Frontal cortex (tissue), 4 donors: Measurements from ENCODE around the gene ZC2HC1C. TPM values are rescaled to one million over a fixed set of nuclear protein-coding genes. Genes with fewer than 3 reads are reported as not detected.
A peak's percentile ranks its signal among the peaks of the same experiment; 100 is the strongest.

Experiments used
- DNase-seq, 2 donors: peaks; one replicate each; pipeline ENCODE4 v3.0.0; 2012; ENCODE audit warnings: low spot score in 2 of 2
- FAIRE-seq: peaks from 2 replicates; lab custom pipeline; 2012; peaks lifted over from hg19 to GRCh38; lab: Jason Lieb, UNC
- total RNA-seq: library from RNA; depleted of rRNA; stranded (reverse); fragments of >200 nt; gene quantifications from one replicate; pipeline ENCODE4 v1.2.3, GENCODE V29; 2014
- donor health status: control.
- donor health status: control.
- donor health status: control.

The ZC2HC1C gene
- total RNA-seq, 1 donor from 2014 or later, result 2.4 TPM

DNA sequence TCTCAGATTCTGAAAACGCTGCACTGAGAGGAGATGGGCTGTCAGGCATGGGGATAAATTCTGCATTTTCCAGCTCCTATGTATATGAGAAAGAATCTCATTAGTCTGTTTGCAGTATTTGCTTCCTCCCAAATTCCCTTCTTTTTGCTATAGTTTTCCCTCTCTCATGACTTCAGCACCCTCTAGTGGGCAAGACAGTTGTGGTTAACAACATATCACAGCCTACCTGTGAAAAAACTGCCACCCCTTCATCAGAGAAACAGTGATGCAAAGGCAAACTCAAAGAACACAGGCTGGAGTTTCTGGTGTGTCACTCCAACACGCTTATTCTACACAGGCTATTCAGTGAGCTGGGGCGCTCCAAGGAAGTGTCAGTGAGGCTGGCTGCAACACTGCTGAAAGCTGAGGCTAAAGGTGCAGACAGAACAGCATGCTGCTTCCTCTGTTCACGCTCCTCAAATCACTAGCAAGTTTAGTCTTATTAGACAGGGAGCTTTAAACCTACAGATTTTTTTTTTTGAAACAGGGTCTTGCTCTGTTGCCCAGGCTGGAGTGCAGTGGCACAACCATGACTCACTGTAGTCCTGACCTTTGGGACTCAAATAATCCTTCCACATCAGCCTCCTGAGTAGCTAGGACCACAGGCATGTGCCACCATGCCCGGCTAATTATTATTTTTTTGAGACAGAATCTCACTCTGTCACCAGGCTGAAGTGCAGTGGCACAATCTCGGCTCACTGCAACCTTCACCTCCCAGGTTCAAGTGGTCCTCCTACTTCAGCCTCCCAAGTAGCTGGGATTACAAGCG is 19.3 kb downstream of the ZC2HC1C start:
- DNase-seq (peak in 1 of 2 donors; percentile 49), FAIRE-seq (no peak)

DNA sequence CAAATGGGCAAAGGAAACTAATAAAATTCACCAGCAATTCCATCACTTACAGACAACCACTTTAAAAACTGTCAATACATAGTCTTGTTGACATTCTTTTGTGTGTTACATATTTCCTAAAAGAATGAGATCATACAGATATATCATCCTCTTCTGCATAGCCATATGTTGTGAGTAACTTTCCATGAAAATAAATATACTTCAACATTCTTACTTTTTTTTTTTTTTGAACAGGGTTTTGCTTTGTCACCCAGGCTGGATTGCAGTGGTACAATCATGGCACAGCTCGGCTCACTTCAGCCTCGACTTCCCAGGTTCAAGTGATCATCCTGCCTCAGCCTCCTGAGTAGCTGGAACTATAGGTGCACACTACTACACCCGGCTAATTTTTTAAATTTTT is 20.9 kb downstream of the ZC2HC1C start:
- FAIRE-seq (no peak), DNase-seq (no peak)

DNA sequence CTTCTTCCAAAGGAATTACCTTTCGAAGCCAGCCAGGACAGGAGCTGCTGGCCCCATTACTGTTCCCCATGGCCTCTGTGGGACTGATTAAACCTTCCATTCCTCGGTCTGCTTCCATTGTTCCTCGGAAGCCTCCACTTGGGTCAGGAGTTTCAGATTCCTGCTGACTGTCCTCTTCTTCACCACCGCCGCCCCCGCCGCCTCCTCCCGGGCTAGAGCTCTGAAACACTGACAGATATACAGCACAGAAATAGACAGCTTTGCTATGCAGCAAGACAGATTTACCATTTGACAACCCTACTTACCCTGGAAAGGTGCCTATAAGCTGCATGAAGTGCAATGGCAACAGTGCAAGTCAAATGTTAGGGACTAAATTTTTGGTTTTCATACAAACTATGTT is 21.8 kb downstream of the ZC2HC1C start:
- no peak for FAIRE-seq
- no peak for DNase-seq

DNA sequence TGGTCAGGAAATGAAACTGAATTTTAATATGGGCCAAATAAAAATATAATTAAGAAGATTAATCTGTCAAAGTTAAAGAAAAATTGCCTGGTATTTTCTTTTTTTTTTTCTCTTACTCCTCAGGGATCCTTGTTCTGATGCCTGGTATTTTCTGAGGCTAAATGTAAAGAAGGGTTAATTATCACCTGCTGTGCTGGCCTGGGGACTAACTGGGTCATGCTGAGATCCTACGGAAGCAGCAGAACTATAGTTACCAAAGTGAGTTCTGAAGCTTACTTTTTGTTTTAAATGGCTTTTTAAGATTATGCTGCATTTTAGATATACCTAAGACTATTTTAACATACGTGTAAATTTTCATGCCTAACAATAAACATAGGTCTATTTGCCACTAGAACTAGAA is 23.3 kb downstream of the ZC2HC1C start:
- DNase-seq (no peak), FAIRE-seq (no peak)

DNA sequence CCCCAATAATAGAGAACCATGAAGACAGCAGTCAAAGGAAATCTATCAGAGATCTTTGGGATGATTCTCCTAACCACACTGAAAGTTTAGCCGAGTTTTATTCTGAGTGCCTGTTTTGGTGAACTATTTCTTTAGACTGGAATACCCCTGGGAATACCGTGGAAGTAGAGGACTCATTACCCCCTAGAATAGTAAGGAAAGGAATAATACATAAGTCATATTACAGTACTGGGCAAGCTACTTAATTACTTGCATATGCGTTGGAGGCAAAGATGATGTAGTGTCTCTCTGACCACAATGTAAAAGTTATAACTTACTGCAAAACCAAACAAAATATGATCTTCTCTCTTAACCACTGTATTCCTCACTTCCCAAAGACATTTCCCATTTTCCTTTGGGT is 25.5 kb downstream of the ZC2HC1C start:
- FAIRE-seq (no peak), DNase-seq (no peak)

DNA sequence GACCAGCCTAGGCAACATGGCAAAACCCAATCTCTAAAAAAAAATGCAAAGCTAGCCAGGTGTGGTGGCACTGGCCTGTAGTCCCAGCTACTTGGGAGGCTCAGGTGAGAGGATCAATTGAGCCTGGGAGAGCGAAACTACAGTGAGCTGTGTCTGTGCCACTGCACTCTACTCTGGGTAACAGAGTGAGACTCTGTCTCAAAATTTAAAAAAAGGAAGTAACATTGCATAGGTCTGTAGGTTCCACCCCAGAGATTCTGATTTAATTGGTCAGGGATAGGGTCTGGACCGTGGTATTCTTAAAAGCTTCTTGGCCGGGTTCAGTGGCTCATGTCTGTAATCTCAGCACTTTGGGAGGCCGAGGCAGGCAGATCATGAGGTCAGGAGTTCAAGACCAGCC is 26.2 kb downstream of the ZC2HC1C start:
- no peak for DNase-seq
- no peak for FAIRE-seq

DNA sequence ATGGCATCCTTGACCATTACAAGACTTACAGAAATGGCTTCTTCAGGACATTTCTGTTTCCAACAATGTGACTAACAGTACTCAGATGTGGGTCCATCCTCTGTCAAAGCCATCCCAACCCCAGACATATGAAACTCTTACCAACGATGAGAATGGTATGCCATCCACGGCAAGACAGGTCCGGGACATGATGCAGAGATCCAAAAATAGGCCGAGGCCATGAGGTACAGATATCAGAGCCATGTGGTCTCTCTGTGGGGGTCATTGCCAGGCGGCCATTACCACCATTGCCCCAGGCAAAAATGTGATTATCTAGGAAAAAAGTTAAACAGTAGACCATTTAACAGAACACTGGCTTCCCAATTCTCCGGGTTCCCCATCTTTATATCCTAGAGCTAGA is 27.5 kb downstream of the ZC2HC1C start:
- DNase-seq (no peak), FAIRE-seq (no peak)

DNA sequence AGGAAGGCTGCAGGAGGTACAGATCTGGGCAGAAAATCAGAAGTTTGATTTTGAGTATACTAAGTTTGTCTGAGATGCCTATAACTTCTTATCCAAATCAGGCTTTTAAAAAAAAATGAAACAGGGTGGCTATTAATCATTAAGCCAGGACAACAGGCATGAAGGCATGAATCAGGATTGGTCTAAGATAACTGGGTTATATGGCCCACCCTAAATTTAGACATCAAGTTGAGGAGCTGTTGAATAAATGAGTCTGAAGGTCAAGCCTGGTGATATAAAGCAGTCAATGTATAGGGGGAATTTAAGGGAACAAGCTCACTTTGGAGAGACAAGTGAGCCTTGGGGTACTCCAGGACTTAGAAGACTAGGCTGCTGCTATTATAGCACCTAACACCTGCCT is 28.8 kb downstream of the ZC2HC1C start:
- DNase-seq (no peak), FAIRE-seq (no peak)

DNA sequence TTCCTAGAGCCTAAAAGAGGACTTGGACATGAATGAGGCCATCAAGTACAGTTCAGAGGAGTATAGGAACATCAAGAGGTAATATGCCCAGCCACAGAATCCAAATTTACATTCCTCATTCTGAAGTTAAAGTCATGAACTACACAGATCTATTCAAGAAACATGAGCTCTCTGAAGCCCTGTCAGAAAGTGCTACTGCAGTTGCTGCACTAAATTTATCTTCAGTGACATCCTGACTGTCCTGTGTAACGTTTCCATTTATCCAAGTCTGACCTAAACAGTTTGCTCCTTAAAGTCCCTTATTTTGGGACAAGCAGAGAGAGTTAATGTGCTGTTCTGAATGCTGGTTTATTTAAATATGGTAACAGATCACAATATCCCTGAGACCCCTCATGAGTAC is 29.2 kb downstream of the ZC2HC1C start:
- FAIRE-seq (no peak), DNase-seq (no peak)

DNA sequence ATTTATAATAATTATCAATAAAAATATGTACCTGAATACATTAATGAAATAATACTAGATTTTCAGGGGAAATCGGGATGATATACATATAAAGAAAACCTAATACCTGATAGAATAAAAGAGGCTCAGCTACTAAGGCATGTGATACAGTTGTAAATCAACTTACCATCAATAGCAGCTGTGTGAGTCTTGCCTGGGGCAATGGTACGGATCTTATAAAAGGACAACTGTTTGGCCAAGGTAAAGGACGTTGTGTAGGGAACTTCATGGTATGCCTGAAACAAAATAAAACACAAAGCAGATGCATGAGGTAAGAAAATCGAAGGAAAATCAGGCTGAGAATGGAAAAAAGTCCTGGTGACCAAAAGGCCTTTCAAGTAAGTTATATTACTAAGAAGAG is 32.0 kb downstream of the ZC2HC1C start:
- no peak for FAIRE-seq
- no peak for DNase-seq

DNA sequence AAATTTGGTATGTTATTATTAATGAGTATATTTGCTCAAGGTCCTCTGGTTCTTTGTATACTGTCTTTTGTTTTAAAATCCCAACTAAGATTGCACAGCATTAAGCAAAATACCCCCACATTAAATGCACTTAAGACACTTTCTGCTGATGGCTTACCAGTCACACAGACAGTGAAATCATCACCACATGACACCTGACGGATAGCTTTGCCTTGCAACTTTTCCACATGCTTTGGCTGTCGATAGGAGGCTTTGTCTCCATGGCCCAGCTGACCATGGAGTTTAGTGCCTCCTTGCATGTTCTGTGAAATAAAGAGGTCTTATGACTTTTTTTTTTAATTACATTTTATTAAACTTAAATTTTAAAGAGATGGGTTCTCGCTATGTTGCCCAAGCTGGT is 37.7 kb downstream of the ZC2HC1C start:
- FAIRE-seq (no peak), DNase-seq (no peak)

DNA sequence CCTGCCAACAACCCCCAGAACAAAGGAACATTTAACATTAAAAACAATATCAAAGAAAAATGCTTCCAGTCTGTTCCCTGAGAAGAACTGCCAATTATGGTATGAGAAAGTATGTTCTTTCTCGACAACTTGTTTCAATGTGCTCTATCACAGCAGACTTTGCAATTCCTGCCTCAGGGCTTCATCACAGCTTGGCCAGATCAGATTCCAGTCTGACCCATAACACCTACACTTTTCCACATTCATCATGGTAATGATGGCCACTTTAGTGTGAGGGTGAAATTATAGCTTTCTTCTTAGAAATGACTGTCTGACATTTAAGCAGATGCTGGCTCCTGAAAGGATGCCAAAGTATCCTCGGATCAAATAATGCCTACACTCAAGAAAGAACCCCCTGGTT is 40.4 kb downstream of the ZC2HC1C start:
- DNase-seq, result no peak

DNA sequence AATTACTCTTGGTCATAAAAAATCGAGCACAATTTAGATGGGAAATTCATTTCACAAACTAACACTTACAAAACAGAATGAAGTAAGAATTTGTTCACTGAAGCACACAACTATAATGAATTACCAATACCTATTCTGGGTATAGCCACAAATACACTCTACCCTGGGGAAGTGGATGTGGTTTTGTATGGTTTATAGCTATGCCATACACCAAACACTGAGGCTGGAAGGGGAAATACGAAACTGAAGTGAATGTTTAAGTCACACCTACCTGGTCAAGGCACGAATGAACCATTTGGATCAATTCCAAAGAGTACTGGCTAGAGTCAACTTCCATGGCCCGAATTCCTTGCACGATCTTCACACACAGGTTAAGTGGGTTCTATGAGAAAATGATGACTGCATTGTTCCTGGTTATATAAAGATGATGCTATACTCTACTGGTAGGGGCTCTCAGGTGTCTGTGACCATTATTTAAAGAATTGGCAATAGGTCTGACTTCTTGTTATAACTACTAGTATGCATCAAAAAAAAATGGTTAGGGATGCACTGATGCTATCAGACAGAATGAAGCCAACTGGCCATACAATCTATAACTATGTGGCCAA is 44.6 kb downstream of the ZC2HC1C start:
- DNase-seq (no peak), FAIRE-seq (no peak)

More for the DNA sequence above, 40.4 kb downstream of the ZC2HC1C start:
- FAIRE-seq, result no peak

DNA sequence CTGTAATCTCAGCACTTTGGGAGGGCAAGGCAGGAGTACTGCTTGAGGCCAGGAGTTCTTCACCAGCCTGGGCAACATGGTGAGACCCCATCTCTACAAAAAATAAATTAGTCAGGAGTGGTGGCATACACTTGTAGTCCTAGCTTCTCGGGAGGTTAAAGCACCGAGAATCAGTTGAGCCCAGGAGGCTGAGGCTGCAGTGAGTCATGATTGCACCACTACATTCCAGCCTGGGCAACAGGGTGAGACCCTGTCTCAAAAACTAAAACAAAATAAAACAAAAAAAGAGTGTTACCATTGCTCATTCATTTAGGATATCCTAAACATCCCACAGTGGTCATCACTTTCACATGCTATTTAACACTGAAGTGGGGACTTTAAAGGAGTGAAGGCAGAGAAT is 49.6 kb downstream of the ZC2HC1C start:
- DNase-seq (no peak), FAIRE-seq (no peak)

DNA sequence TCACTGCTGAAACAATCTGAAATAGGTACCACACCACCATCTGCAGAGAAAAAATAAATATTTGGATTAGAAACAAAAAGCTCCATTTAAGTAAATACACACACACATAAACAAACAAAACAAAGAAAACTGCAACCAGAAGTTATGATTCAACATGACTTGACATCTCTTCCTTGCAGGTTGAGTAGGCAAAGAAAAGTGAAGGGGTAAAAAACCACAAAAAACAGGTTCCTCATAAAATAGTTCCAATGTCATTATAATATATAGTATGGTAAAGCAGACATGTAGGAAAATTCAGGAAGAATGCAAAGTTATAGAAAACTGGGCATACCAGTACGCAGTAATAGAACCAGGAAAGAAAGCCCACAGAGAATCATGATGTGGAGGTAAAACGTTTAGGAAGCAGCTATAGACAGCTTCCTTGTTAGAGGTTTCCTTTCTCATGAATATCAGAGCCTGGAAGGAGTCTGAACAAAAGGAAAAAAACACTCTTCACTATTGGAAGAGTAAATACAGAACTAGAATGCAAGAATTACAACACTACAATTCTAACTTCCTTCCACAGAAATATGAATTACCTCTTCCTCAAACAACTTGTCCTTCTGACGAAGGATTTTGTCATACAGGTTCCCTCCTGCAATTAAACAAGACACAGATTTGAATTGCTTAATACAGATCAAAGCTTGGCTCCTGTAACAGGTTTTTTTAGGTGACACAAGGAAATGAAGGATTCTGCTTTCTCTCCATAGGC is 51.3 kb downstream of the ZC2HC1C start:
- FAIRE-seq (no peak), DNase-seq (no peak)

DNA sequence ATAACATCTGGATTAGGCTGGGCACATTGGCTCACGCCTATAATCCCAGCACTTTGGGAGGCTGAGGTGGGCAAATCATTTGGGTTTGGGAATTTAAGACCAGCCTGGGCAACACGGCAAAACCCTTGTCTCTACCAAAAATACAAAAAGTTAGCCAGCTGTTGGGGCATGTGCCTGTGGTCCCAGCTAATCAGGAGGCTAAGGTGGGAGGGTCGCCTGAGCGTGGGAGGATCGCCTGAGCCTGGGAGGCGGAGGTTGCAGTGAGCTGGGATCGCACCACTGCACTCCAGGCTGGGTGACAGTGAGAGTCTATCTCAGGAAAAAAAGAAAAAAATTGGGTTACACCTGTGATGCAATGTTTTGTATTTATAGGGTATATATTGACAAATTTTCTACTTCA is 52.1 kb downstream of the ZC2HC1C start:
- DNase-seq (no peak), FAIRE-seq (no peak)

DNA sequence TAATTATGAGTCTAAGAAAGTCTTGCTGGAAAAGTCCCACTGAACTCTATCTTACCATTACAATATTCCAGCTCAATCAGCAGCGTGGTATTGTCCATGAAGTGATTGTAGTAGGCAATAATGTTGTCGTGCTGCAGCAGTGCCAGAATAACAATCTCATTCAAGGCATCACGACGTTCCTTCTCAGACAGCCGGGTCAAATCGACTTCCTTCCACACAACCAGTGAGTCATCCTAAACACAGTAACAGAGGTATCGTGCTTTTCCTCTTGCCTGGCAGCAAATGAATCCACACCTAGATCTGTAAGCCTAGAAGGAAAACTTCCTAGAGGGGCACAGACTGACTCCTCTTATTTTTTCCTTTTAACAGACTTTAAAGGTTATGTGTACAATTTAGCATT is 54.5 kb downstream of the ZC2HC1C start:
- FAIRE-seq, result no peak
- DNase-seq, result peak in 1 of 2 donors; percentile 31

DNA sequence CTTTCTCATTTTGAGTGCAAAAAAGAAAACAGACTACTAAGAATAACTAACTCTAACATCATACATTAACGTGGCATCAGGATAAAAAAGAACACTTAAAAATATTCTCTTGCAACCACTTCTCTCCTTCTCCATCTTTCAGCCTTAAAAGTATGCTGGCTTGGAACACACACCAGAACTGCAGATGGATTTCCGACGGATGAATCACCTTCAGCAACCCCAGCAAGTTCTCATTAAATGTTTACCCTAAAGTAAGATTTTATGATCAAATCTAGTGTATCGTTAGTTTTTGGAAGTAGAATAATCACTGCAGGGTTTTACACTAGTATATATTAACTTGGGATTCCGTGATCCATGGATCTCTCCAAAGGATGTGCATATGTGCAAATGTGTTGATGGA is 56.2 kb downstream of the ZC2HC1C start:
- no peak for FAIRE-seq

DNA sequence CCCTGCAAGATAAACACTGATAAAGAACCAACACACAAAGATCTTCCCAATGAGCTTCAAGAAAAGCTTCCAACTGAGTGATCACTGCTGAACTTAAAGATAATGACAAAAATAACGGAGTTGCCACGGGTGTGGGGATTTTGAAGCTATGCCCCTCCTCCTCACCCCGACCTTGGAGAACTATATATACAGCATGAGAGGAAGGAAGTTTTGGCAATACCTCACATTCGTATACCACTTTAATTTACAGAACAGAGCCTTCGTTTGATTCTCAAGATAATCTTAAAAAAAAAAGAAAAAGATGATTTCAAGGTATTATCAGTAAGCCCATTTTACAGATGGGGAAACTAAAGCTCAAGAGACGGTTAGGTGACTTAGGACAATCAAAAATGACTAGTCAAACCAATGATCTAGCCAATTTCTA is 56.7 kb downstream of the ZC2HC1C start:
- FAIRE-seq (no peak), DNase-seq (no peak)

More for the DNA sequence above, 56.2 kb downstream of the ZC2HC1C start:
- DNase-seq, result no peak

DNA sequence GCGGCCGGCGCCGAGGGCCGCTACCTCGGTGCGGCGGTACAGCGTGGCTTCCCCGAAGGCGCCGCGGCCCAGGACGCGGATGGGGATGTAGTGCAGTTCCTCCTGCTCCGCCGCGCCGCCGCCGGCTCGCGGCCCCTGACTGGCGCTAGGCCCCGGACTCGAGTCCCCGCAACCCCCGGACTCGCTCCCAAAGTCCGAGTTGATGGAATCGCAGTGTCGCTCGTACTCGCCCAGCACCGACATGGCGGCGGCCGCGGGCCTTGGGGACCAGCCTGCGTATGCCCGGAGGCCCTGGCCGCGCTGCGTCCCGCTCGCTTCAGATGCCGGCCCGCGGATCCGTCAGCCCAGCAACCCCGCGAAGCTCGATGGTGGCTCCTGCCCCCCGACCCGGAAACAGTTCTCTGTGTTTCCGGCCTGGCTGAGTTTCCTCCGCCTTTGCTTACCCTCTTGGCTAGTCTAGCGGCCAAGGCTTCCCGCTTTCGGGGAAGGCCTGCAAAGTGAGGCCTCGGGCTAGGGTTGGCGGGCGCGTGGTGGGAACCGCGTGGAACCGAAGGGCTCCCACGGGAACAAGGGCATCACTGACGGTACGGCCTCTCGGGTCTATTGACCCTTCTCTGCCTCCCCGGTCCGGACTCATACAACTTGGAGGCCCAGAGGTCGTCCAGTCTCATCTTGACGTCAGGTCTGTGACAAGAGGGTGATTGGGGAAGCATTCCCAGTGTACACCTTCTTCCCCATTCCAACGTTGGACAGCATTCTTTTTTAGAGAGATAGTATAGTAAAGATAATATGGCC is 57.4 kb downstream of the ZC2HC1C start, which contains the start of gene NEK9:
Gene NEK9, minus strand, starts transcription at position 370 of the 795 bp plus-strand sequence. Its CDS starts 127 bp downstream, at position 243.
- FAIRE-seq (no peak), DNase-seq (peak; percentile 88 to 90)
